M059J (cell line): Measurements from ENCODE around the gene FANCC. TPM values are rescaled to one million over a fixed set of nuclear protein-coding genes. Genes with fewer than 3 reads are reported as not detected.

Source experiments
- DNase-seq: peaks from one replicate; pipeline ENCODE4 v3.0.0-alpha.2; 2012; ENCODE audit warnings: low read depth
- total RNA-seq: library from RNA; depleted of rRNA; stranded (reverse); fragments of >200 nt; shearing (Covaris generic); gene quantifications from 2 replicates; pipeline ENCODE4 v1.2.3, GENCODE V29; 2014

Gene FANCC
- total RNA-seq, 1 experiment from 2014 or later: 16.5 TPM

DNA sequence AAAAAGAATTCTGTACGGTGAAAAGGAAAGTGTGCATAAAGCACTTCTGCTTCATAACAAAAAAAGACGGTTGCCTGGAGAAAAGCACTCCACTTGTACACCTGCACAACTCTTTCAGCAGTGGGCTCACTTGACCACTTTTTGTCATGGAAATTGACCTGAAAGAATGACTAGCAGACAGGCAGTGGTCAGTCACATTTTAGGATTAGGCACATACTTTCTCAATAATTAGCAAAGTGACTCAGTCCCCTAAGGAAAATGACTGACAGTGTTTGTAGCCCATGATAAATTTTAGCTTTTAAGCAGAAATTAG lies 169.3 kb downstream of the FANCC start:
- no peak for DNase-seq

DNA sequence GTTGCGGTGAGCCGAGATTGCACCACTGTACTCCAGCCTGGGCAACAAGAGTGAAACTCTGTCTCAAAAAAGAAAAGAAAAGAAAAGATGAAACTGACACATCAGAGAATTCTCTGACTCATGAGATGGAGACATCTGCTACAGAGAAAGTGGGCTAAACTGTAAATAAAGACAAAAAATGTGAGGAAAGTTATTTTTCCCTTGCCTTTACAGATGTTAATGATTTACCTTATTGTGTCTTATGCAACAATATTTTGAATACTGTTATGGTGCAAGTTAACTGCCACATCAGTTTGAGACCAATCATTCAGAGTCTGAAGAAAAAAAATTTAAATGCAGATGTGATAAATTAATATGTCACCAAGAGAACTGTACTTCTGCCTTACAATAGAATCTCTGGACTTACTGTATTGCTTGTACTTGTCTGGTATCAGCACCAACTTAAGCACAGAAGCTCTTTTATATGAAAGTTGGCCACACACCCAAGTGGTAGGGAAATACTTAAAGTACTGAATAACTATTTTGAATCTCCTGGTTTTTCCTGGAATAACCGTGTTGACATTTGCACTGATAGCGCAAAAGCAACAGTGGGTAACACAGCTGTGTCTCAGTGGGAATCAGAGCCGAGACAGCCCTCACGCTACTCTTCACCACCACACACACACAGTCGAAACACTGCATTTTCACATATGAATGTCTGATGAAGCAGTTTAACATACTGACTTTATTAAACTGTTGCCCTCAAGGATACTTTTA lies 169.9 kb downstream of the FANCC start:
- no peak for DNase-seq

DNA sequence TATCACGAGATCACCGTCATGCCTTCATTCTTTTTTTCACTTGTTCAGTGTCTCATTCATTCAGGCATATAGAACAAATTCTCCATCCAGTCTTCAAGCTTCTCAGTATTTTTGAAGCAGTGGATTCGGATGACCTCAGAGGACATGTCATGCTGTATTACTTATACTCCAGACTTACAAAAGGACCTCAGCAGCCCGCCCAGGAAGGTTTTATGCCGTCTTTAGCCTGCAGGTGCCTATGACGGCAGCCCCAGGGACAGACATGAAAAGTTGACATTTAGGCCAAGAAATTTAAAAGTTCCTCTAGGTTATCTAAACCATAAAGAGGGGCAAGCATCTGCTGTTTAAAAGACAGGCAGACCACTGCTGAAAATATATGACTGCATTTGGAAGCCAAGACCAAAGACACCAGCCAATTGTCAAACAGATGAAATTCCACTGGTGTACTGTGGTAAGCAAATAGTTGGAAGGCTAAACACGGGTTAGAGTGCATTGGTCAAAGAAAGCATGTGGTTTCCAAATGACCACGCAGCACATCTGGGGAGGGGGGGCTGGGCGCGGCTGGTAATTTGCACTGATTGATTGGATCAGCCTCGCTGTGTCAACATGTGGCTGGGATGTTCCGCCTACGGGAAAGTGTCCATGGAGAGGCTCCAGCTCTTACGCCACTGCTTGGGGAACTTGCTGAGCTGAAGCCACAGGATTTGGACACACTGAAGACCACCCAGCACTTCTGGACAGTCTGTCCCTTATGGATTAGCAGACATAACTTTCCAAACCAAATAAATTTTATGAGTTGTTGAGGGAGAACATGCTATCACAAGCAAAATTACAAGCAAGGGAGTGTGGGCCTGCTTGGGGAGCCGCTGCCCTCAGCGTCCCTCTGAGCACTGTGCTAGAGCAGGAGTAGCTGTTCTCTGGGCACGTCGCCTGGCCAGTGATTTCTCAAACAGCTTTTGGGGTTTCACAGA lies 173.6 kb downstream of the FANCC start:
- DNase-seq: no peak

DNA sequence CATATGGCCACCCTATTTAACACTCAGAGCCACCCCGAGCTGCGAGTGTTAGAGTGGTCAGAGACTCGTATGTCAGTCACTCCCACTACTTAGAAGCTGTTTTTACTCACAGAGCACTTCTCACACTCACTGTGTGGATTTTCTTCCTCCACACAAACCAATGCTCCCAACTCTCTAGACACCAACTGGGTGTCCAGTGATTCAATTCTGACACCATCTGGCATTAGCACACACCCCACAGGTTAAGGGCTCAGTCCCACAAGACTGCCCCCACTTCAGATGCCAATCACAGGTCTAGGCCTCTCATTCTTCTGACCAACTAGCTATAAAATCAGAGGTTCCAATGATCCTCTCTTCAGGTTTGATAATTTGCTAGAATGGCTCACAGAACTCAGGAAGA lies 174.8 kb downstream of the FANCC start:
- no peak for DNase-seq

DNA sequence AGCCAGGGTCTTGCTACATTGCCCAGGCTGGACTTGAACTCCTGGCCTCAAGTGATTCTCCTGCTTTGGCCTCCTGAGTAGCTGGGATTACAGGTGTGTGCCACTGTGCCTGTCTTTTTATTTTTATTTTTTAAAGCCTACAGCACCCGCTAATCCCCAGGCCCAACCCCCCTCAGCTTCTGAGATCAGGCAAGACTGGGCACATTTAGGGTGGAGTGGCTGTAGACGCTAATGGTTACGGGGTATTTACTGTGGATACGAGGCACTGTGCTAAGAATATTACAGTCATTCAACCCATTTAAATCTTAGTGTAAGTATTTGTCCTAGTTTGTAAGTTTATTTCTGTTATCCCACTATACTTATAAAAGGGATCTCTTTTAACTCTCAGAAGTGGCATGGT lies 175.2 kb downstream of the FANCC start:
- no peak for DNase-seq

DNA sequence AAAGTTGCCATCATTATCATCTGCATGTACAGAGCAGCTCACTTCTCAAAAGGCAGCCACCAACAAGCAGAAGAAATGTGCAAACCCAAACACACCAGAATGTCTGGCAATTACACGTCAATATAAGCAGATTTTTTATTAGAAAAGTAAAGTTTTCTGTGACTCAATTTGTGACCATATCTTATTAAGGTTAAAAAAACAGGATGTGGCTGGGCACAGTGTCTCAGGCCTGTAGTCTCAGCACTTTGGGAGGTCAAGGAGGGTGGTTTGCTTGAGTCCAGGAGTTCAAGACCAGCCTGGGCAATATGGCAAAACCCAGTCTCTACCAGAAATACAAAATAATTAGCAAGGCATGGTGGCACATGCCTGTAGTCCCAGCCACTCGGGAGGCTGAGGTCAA lies 176.7 kb downstream of the FANCC start:
- DNase-seq: peak; percentile 56

DNA sequence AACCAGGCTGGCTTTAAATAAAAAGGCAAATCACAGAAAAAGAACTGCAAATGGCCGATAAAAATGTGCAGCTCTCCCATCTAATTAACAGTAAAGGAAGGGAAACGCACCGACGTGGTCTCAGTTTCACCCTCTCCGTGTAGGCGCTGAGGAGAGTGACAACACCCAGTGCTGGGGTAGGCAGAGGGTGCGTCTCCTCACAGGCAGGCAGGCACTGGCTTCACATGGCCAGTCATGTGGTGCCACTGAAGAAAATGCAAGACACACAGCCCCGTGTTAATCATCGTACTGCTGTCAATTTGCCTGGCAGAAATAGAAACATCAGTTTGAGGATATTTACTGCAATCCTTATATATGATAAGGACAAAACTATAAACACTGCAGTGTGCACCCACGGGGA lies 178.4 kb downstream of the FANCC start:
- no peak for DNase-seq

DNA sequence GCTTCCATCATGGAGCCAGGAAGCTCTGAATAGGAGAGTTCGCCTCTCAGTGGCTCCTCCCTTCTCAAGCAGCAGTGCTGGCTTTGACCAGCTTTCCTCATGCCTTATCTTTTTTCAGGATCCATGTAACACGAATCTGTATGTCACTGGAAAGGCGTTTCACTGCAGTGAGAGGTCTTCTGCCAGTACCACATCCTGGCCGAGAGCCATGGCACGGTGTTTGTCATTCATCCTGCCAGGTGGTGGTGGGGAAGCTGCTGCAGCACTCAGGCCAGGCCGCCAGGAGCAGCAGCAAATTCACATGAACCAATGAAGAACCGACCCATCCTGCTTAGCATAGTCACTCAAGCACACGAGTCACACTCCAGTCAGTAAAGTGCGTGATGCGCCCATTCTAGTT lies 179.0 kb downstream of the FANCC start:
- DNase-seq: peak; percentile 37

DNA sequence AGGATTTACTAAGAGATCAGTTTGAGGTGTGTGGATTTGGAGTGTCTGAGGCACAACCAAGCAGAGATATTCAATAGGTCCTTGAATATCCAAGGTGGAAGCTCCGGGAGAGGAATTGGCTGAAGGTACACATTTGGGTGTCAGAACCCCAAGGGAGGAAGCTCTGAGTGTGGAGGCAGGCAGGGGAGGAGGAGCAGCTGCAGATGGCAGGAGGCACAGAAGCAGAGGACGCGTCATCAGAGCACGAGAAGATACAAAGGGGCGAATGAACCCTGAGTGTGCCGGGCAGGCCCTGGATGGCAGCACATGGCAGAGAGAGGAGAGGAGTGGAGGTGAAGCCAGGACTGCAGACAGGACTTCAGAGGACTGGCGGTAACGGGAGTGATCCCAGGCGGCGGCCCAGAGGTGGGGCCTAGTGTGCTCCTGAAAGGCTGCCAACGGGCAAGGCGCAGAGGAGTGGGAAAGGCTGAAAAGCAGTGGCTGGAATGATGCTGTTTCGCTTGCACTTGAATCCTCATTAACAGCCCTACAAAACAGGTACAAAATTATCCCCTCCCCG lies 179.8 kb downstream of the FANCC start:
- DNase-seq: no peak

DNA sequence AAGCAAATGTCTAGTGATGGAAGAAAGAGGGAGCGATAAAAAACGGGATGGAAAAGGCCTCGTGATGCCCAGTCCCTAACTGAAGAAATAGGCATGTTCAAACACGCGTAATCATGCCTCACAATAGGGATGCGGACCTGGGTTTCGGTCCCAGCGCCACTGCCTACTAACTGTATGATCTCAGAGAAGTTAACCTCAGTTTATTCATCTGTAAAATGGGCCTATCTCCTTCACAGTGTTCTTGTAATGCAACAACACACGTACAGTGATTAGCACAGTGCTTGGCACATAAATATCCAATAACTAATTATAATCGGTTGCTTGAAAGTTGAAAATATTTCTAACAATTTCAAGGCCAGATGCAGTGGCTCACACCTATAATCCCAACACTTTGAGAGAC lies 181.8 kb downstream of the FANCC start:
- no peak for DNase-seq

DNA sequence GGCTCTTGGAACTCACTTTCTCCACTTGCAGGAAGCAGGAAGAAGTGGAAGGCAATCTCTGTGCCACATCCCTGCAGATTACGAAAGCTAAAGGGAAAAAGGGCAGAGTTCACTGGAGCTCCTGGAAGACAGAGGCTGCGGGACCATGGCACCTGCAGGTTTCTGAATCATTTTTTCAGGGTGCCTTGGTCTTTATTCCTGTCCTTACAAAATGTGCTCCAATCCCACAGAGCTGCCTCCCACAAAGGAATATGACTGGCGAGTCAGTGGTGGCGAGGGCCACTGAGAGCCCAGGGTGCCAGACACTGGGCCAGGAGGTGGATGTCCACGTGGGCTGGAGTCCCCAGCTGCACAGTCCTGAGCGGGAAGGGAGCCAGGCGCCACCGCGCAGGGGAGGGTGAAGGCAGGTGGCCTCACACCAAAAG lies 183.0 kb downstream of the FANCC start:
- DNase-seq: no peak

DNA sequence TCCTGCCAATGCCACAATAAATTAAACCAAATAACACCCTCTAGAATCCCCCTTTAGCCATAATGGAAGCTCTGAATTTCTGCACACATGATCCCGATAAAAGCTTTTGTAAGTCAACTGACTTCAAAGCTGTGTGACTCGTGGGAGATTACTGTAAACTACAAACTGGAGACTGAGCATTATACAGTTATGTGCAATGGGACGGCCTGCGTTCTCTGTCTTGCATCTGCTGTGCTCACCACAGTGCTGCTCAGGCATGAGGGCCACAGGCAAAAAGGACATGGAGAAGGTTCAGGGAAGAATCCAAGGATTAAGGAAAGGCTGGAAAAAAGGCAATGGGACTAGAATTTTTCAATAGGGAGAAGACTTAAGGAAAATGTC lies 184.2 kb downstream of the FANCC start:
- no peak for DNase-seq

DNA sequence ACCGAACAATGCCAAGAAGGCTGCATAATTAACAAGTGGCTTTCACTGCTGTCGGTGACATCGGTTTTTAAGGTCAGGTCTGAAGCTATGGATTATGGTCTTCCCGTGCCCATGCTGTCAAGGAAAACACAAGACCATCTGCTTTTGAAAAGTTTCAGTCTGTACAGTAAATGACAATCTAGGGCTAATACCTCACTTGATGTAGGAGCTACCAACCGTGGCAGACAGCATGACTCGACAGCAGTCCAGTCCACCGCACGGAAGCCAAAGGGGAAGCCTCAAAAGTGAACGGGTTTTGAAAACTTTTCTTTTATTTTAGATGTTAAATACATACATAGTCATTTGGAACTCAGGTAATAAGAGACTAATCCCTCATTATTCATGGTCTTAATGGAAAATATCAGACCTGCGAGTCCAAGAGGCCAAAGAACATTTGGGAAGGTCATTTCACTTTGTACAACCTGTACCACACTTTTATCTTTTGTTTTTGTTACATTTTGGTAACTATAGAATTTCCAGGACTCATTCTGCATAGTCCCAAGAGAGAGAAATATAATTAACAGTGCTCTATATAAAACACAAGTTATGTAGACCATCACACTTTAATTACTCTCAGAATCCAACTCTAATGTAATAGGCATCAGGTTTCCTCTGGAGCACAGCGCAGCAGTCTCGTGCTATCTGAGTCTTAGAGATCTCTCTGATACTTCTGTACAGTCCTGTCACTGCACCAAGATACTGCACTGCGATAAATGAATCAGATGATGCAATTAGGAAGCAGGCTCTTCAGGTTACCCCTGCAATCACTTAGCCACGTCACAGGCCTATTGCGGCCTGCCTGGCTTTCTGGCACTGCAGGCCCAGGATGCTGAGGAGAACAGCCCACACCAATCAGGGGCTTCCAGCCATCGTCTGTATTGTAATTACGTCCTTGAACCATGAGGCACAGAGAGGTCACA lies 184.9 kb downstream of the FANCC start:
- no peak for DNase-seq

DNA sequence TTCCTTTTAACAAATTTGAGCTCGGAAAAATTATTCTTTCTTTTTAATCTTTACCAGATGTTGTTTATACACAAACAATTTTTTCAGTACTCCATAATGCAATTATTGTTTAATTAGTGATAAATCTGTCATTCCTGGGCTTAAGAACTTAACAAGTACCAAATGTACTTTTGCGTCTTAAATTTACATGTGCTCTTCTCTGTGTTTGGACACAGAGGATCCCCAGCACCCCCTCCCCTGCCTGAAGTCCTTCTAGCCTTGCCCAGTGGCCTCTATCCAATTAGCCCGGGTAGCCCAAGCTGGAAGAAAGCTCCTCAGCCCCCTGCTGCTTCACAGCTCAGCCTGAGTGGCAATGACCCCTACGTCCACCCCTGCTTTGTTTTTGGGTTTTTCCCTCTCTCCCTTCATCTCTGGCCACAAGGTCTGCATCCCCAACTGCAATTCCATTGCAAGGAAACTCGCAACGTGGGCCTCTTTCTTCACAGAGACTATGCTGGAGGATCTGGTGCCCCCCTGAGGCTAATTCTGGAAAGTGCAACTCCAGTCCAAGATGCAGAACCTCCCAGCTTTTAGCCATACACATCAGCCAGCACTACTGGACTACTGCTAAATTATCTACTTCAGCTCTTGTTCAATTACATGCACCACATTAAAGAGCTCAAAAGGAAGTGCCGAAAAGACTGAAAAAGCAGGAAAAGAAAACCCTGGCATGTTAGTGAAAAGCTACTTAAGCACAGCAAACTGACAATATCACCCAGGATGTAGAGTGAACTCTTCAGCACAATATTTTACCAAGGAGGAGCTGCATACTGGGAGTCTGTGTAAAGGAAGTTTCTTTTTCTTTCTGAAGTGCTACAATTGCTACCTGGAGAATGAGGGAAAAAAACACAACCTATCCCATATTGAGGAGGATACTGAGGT lies 186.2 kb downstream of the FANCC start:
- DNase-seq: peak; percentile 63

DNA sequence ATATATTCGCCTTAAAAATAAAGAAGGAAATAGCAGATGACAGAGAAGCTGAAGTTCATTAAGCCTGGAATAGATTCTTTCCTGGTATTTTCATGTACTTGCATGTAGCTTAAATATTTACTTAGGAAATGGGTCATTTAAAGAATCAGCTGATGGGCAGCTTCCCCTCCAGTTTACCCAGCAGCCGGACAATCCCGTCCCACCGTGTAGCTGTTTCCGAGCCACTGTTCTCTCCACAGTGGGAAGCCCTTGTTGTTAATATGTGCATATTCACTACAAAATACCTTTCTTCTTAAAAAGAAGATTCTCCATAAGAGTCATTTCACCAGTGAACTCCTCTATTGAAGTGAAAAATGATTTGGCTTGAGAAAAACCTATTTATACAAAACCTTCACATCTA lies 187.0 kb downstream of the FANCC start:
- DNase-seq: no peak

DNA sequence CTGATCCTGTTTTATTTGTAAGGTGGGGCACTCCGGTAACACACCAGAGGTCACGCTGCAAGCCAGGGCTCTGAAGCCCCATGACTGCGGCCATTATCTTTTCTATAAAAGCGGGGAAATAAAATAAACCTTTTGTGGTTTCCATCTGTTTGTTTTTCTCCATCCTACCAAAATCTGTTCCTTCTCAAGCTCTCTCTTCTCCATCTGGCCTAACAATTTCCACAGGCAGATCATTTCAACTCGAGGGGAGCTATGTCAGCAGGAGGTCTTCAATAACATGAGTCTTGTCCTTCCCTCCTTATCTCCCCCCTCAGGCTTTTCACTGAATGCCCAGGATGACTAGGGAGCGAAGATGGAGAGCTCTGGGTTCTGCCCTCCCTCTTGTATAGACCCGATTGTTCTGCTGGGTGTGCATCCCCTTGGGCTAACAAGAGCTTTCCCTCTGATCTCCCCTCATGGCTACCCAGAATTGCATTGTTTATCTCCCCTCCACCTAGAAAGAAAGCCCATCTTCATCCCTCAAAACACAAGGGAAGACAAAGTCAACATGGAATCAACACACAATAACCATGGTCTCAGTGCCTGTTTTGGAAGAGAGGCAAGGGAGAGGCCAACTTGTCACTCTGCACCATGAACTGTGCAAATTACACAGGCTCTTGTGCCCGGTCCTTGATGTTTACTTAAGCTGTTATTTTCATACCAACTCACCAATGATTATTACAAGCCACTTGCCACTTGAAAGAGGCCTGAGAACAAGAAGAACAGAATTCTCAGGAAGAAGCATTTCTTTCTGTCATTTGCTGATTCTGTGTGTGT lies 187.8 kb downstream of the FANCC start:
- DNase-seq: no peak

DNA sequence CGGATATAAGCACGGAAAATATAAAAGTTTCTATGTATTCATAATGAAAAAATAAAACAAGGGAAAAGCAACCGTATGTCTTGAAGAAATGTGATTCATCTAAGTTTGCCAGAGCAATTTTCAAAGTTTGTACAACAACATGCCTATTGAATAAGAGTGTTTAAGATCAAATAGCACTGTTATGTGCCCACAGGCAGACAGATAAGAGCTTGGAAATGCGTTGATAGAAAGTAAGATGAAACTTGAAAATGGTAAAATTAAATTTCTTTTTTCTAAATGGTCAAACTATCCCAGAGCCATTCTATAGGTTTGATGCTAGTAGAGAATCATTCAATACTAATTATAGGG lies 189.4 kb downstream of the FANCC start:
- no peak for DNase-seq

DNA sequence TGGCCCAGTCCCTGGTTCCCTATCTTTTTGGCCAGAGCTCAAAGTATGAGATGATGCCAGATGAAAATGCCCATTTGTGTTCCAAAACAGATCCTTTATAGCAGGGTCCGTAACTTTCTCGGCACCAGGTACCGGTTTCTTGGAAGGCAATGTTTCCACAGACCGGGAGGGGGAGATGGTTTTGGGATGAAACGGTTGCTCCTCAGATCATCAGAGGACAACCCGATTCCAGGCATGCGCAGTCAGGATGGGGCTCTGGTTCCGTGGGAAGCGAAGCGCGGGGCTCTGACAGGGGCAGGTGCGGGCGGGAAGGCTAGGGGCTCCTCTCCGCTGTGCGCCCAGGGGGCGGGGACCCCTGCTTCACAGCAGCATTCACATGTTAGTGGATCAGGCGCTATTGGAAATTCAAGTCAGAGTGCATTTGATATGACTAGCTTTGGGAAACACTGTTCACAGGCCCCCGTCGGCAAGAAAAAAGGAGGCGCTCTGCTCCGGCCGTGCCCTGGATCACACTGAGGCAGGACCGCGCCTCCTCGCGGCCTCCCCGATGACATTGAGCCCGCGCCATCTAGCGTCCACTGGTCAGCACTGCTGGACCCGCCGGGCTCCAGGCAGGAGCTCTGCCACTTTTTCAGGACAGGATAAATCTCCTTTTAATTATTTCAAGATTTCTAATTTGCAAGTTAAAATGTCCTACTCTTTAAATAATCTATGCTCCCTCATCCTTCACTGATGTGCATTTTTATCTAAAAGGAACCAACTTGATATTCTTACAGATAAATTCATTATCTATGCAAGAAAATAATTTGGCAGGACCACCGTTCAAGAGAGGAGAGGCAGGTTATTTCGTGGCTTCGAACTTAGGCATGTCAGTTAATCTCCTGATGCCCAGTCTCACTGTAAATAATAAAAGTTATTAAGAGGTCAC lies 190.0 kb downstream of the FANCC start:
- peak; percentile 82 for DNase-seq

DNA sequence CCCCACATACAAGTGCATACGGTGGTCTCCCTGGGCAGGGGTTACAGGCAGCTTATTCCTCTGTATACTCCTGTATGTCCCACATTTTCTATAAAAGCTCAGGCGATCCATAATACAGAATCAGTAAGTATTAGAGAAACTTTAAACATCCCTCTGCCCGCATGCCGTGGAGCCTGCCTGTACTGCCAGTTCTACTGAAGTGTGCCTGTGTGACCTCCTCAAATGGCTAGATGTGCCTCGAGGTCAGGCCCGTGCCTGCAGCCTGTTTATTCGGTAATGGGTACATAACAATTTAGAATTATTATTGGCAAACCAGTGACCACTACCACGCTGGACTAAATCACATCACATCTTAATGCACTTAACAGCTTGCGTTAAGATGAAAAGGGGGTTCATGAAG lies 190.8 kb downstream of the FANCC start:
- DNase-seq: no peak
